ENCODE measurements around the gene AFAP1L2.

Gene AFAP1L2

GRCh38 chr10:114257498-114257897 lies 146.8 kb downstream of the AFAP1L2 start:
- Histone ChIP-seq H3K79me2 (ENCODE audit: control insufficient read depth, insufficient read depth, low read length, unreplicated experiment) (no peaks in the 10 kb centered on the region), H3K4me3 (ENCODE audit: low read depth, low read length) (no peak overlapping the region), H3K27ac (ENCODE audit: low read depth, low read length) (no peak overlapping the region), H3K36me3 (ENCODE audit: insufficient read depth, low read length) (no peaks in the 10 kb centered on the region), H3K4me1 (ENCODE audit: control insufficient read depth, insufficient read depth, low read length, unreplicated experiment) (peaks cover 19% of the 10 kb centered on the region), H2AFZ (ENCODE audit: low read length, unreplicated experiment) (no peak overlapping the region), H3K27me3 (ENCODE audit: insufficient read depth, low read length) (no peaks in the 10 kb centered on the region)

GRCh38 chr10:114256822-114257221 lies 147.5 kb downstream of the AFAP1L2 start:
- Histone ChIP-seq H3K4me1 (ENCODE audit: control insufficient read depth, insufficient read depth, low read length, unreplicated experiment) (peaks cover 19% of the 10 kb centered on the region), H3K4me3 (ENCODE audit: low read depth, low read length) (no peak overlapping the region), H3K27me3 (ENCODE audit: insufficient read depth, low read length) (no peaks in the 10 kb centered on the region), H2AFZ (ENCODE audit: low read length, unreplicated experiment) (no peak overlapping the region), H3K27ac (ENCODE audit: low read depth, low read length) (no peak overlapping the region), H3K36me3 (ENCODE audit: insufficient read depth, low read length) (no peaks in the 10 kb centered on the region), H3K79me2 (ENCODE audit: control insufficient read depth, insufficient read depth, low read length, unreplicated experiment) (no peaks in the 10 kb centered on the region)

GRCh38 chr10:114256008-114256765 lies 148.1 kb downstream of the AFAP1L2 start:
- peaks cover 18% of the 10 kb centered on the region for H3K4me1 ChIP-seq (ENCODE audit: control insufficient read depth, insufficient read depth, low read length, unreplicated experiment)
- no peaks in the 10 kb centered on the region for H3K27me3 ChIP-seq (ENCODE audit: insufficient read depth, low read length)
- H3K4me3 ChIP-seq (ENCODE audit: low read depth, low read length), result no peak overlapping the region
- H2AFZ ChIP-seq (ENCODE audit: low read length, unreplicated experiment), result no peak overlapping the region
- H3K79me2 ChIP-seq (ENCODE audit: control insufficient read depth, insufficient read depth, low read length, unreplicated experiment), result no peaks in the 10 kb centered on the region
- no peak overlapping the region for H3K27ac ChIP-seq (ENCODE audit: low read depth, low read length)
- H3K36me3 ChIP-seq (ENCODE audit: insufficient read depth, low read length), result no peaks in the 10 kb centered on the region

GRCh38 chr10:114255227-114255626 lies 149.1 kb downstream of the AFAP1L2 start:
- H3K36me3 ChIP-seq (ENCODE audit: insufficient read depth, low read length), result no peaks in the 10 kb centered on the region
- peaks cover 8% of the 10 kb centered on the region for H3K4me1 ChIP-seq (ENCODE audit: control insufficient read depth, insufficient read depth, low read length, unreplicated experiment)
- no peak overlapping the region for H3K4me3 ChIP-seq (ENCODE audit: low read depth, low read length)
- no peak overlapping the region for H2AFZ ChIP-seq (ENCODE audit: low read length, unreplicated experiment)
- H3K27ac ChIP-seq (ENCODE audit: low read depth, low read length), result no peak overlapping the region
- no peaks in the 10 kb centered on the region for H3K79me2 ChIP-seq (ENCODE audit: control insufficient read depth, insufficient read depth, low read length, unreplicated experiment)
- H3K27me3 ChIP-seq (ENCODE audit: insufficient read depth, low read length), result no peaks in the 10 kb centered on the region

- H3K4me1 ChIP-seq (ENCODE audit: control insufficient read depth, insufficient read depth, low read length, unreplicated experiment), result no peaks in the 10 kb centered on the region
- H3K27me3 ChIP-seq (ENCODE audit: insufficient read depth, low read length), result no peaks in the 10 kb centered on the region
- no peaks in the 10 kb centered on the region for H3K79me2 ChIP-seq (ENCODE audit: control insufficient read depth, insufficient read depth, low read length, unreplicated experiment)
- H2AFZ ChIP-seq (ENCODE audit: low read length, unreplicated experiment), result no peak overlapping the region
- H3K27ac ChIP-seq (ENCODE audit: low read depth, low read length), result no peak overlapping the region
- H3K4me3 ChIP-seq (ENCODE audit: low read depth, low read length), result no peak overlapping the region
- H3K36me3 ChIP-seq (ENCODE audit: insufficient read depth, low read length), result no peaks in the 10 kb centered on the region
Observed at GRCh38 chr10:114252883-114253282, 151.4 kb downstream of the AFAP1L2 start.

- H3K36me3 ChIP-seq (ENCODE audit: insufficient read depth, low read length), result no peaks in the 10 kb centered on the region
- H3K4me1 ChIP-seq (ENCODE audit: control insufficient read depth, insufficient read depth, low read length, unreplicated experiment), result no peaks in the 10 kb centered on the region
- no peak overlapping the region for H3K4me3 ChIP-seq (ENCODE audit: low read depth, low read length)
- H3K27me3 ChIP-seq (ENCODE audit: insufficient read depth, low read length), result no peaks in the 10 kb centered on the region
- no peak overlapping the region for H3K27ac ChIP-seq (ENCODE audit: low read depth, low read length)
- no peaks in the 10 kb centered on the region for H3K79me2 ChIP-seq (ENCODE audit: control insufficient read depth, insufficient read depth, low read length, unreplicated experiment)
- no peak overlapping the region for H2AFZ ChIP-seq (ENCODE audit: low read length, unreplicated experiment)
Observed at GRCh38 chr10:114252092-114252491, 152.2 kb downstream of the AFAP1L2 start.

- no peaks in the 10 kb centered on the region for H3K4me1 ChIP-seq (ENCODE audit: control insufficient read depth, insufficient read depth, low read length, unreplicated experiment)
- H3K36me3 ChIP-seq (ENCODE audit: insufficient read depth, low read length), result no peaks in the 10 kb centered on the region
- H3K27ac ChIP-seq (ENCODE audit: low read depth, low read length), result no peak overlapping the region
Observed at GRCh38 chr10:114250716-114251115, 153.6 kb downstream of the AFAP1L2 start.

GRCh38 chr10:114250236-114250635 lies 154.1 kb downstream of the AFAP1L2 start:
- Histone ChIP-seq H2AFZ (ENCODE audit: low read length, unreplicated experiment) (no peak overlapping the region), H3K36me3 (ENCODE audit: insufficient read depth, low read length) (no peaks in the 10 kb centered on the region), H3K4me1 (ENCODE audit: control insufficient read depth, insufficient read depth, low read length, unreplicated experiment) (no peaks in the 10 kb centered on the region), H3K4me3 (ENCODE audit: low read depth, low read length) (no peak overlapping the region), H3K27ac (ENCODE audit: low read depth, low read length) (no peak overlapping the region), H3K27me3 (ENCODE audit: insufficient read depth, low read length) (no peaks in the 10 kb centered on the region), H3K79me2 (ENCODE audit: control insufficient read depth, insufficient read depth, low read length, unreplicated experiment) (no peaks in the 10 kb centered on the region)

More at GRCh38 chr10:114250716-114251115, 153.6 kb downstream of the AFAP1L2 start:
- Histone ChIP-seq H3K79me2 (ENCODE audit: control insufficient read depth, insufficient read depth, low read length, unreplicated experiment) (no peaks in the 10 kb centered on the region), H2AFZ (ENCODE audit: low read length, unreplicated experiment) (no peak overlapping the region), H3K4me3 (ENCODE audit: low read depth, low read length) (no peak overlapping the region), H3K27me3 (ENCODE audit: insufficient read depth, low read length) (no peaks in the 10 kb centered on the region)

- Histone ChIP-seq H3K79me2 (ENCODE audit: control insufficient read depth, insufficient read depth, low read length, unreplicated experiment) (no peaks in the 10 kb centered on the region), H3K4me1 (ENCODE audit: control insufficient read depth, insufficient read depth, low read length, unreplicated experiment) (no peaks in the 10 kb centered on the region), H3K27ac (ENCODE audit: low read depth, low read length) (no peak overlapping the region), H3K36me3 (ENCODE audit: insufficient read depth, low read length) (no peaks in the 10 kb centered on the region), H3K4me3 (ENCODE audit: low read depth, low read length) (no peak overlapping the region), H3K27me3 (ENCODE audit: insufficient read depth, low read length) (peaks cover 31% of the 10 kb centered on the region), H2AFZ (ENCODE audit: low read length, unreplicated experiment) (no peak overlapping the region)
Observed at GRCh38 chr10:114246679-114247305, 157.5 kb downstream of the AFAP1L2 start.

- H3K36me3 ChIP-seq (ENCODE audit: insufficient read depth, low read length), result no peaks in the 10 kb centered on the region
- no peak overlapping the region for H2AFZ ChIP-seq (ENCODE audit: low read length, unreplicated experiment)
- H3K27me3 ChIP-seq (ENCODE audit: insufficient read depth, low read length), result peaks cover 46% of the 10 kb centered on the region
- no peaks in the 10 kb centered on the region for H3K4me1 ChIP-seq (ENCODE audit: control insufficient read depth, insufficient read depth, low read length, unreplicated experiment)
- H3K4me3 ChIP-seq (ENCODE audit: low read depth, low read length), result no peak overlapping the region
- no peak overlapping the region for H3K27ac ChIP-seq (ENCODE audit: low read depth, low read length)
- no peaks in the 10 kb centered on the region for H3K79me2 ChIP-seq (ENCODE audit: control insufficient read depth, insufficient read depth, low read length, unreplicated experiment)
Observed at GRCh38 chr10:114245121-114245791, 159.0 kb downstream of the AFAP1L2 start.

Measured in ACC112 (cell line).